ENCODE data around the gene RXFP2. TPM values are rescaled to one million over a fixed set of nuclear protein-coding genes. Genes with fewer than 3 reads are reported as not detected.

Gene RXFP2
- total RNA-seq, 1 experiment from 2014 or later = not detected

DNA sequence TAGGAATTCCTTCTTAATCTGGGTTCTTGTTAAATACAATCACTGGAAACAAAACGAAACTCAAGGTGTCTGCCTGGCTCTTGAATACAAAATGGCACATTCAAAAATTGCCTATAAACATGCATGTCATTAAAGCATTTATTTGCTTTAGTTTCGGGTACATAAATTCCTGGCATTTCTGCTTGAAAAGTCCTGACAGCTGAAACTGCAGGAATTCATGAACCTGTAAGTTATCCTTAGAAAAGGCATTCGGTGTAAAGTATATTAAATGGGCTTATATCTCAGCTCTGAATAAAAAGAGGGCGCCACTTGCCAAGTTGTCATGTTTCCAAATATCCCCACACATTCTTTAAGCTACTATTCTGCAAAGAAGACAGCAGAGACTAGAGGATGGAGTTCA is 32.9 kb downstream of the RXFP2 start:
- no peak overlapping the region for H3K27ac ChIP-seq (ENCODE audit: low read depth, low read length, poor library complexity, severe bottlenecking)
- ChIA-PET POLR2A (ENCODE audit: low non-redundant PET) (no interaction called here), CTCF (no interaction called here)
- no peak for TF ChIP-seq EZH2 (IDR thresholded peaks at IDR 0.05; ENCODE audit: borderline replicate concordance, low read depth, low read length, poor library complexity, severe bottlenecking)
- TF ChIP-seq, protein P1, sequence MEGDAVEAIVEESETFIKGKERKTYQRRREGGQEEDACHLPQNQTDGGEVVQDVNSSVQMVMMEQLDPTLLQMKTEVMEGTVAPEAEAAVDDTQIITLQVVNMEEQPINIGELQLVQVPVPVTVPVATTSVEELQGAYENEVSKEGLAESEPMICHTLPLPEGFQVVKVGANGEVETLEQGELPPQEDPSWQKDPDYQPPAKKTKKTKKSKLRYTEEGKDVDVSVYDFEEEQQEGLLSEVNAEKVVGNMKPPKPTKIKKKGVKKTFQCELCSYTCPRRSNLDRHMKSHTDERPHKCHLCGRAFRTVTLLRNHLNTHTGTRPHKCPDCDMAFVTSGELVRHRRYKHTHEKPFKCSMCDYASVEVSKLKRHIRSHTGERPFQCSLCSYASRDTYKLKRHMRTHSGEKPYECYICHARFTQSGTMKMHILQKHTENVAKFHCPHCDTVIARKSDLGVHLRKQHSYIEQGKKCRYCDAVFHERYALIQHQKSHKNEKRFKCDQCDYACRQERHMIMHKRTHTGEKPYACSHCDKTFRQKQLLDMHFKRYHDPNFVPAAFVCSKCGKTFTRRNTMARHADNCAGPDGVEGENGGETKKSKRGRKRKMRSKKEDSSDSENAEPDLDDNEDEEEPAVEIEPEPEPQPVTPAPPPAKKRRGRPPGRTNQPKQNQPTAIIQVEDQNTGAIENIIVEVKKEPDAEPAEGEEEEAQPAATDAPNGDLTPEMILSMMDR (conservative IDR thresholded peaks at IDR 0.05; ENCODE audit: low read depth, low read length) = no peak
- BruUV-seq (replicated peaks) = no TSS peak
- H3K36me3 ChIP-seq (ENCODE audit: insufficient read depth, low read length, poor library complexity, severe bottlenecking) = no peaks in the 10 kb centered on the region
- intact Hi-C loops (cut with micrococcal nuclease; ENCODE audit: unreplicated experiment) = no loop called here
- H3K9me3 ChIP-seq (ENCODE audit: low read depth, low read length, poor library complexity, severe bottlenecking) = no peaks in the 10 kb centered on the region
- H3K4me3 ChIP-seq (ENCODE audit: low read depth, low read length, poor library complexity, severe bottlenecking) = no peak overlapping the region
- H3K4me1 ChIP-seq (ENCODE audit: insufficient read depth, low read length, poor library complexity, severe bottlenecking) = no peaks in the 10 kb centered on the region
- no peak for DNase-seq (ENCODE audit: low spot score)
- H3K27me3 ChIP-seq (replicated peaks; ENCODE audit: insufficient read depth, low read depth, low read length, poor library complexity) = no peaks in the 10 kb centered on the region

DNA sequence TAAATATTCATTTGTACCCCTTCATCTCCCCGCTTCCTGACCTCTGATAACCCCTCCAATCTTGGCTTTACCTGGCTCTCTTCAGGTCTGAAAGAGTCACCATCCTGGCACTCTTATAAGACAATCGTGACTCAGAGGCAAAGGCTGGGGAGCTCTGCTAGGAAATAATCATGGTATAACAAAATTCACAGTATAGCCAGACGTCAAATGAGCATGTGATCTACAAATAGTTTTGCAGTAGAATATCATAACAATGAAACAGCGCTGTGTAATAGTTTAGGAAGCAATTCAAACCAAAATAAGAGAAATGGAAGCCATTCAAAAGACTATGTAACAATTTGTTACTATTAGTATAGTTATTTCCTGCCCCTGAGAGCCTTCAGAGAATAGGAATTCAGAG is 34.2 kb downstream of the RXFP2 start:
- BruUV-seq (replicated peaks) = no TSS peak
- Histone ChIP-seq H3K36me3 (ENCODE audit: insufficient read depth, low read length, poor library complexity, severe bottlenecking) (no peaks in the 10 kb centered on the region), H3K9me3 (ENCODE audit: low read depth, low read length, poor library complexity, severe bottlenecking) (no peaks in the 10 kb centered on the region), H3K27ac (ENCODE audit: low read depth, low read length, poor library complexity, severe bottlenecking) (no peak overlapping the region), H3K4me1 (ENCODE audit: insufficient read depth, low read length, poor library complexity, severe bottlenecking) (no peaks in the 10 kb centered on the region), H3K27me3 (replicated peaks; ENCODE audit: insufficient read depth, low read depth, low read length, poor library complexity) (no peaks in the 10 kb centered on the region), H3K4me3 (ENCODE audit: low read depth, low read length, poor library complexity, severe bottlenecking) (no peak overlapping the region)
- ChIA-PET POLR2A (ENCODE audit: low non-redundant PET) (no interaction called here), CTCF (no interaction called here)
- DNase-seq (ENCODE audit: low spot score) = no peak
- intact Hi-C loops (cut with micrococcal nuclease; ENCODE audit: unreplicated experiment) = no loop called here
- TF ChIP-seq, protein P1 (conservative IDR thresholded peaks at IDR 0.05; ENCODE audit: low read depth, low read length) = no peak
- TF ChIP-seq EZH2 (IDR thresholded peaks at IDR 0.05; ENCODE audit: borderline replicate concordance, low read depth, low read length, poor library complexity, severe bottlenecking) = no peak

DNA sequence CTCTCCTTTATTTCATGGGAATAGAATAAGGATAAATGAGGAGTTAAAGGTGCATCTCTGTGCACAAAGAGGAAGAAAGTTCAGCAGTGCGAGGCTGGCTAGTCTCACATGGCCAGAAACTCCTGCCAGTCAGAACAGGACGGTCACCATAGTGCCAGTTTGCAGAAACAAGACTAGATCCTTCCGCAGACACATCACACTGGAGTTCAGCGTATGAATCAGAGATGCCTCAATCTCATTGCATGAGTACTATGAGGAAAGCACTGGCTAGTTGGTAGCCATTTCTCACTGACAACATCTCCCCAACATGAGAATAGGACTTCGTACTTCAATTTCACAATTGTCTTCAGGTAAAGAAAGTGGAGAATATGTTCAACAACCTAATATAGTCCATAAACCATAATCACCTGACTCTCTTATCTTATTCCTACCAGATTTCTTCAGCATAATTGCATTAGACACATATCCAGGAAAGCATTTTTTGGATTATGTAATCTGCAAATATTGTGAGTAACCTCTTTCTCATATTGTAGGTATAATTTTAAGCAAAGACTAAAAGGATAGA is 34.9 kb downstream of the RXFP2 start:
- H3K4me3 ChIP-seq (ENCODE audit: low read depth, low read length, poor library complexity, severe bottlenecking) = no peak overlapping the region
- H3K36me3 ChIP-seq (ENCODE audit: insufficient read depth, low read length, poor library complexity, severe bottlenecking) = no peaks in the 10 kb centered on the region
- POLR2A ChIA-PET (ENCODE audit: low non-redundant PET) = no interaction called here
- CTCF ChIA-PET = no interaction called here
- no peak for TF ChIP-seq EZH2 (IDR thresholded peaks at IDR 0.05; ENCODE audit: borderline replicate concordance, low read depth, low read length, poor library complexity, severe bottlenecking)
- DNase-seq (ENCODE audit: low spot score) = no peak
- H3K27ac ChIP-seq (ENCODE audit: low read depth, low read length, poor library complexity, severe bottlenecking) = no peak overlapping the region
- intact Hi-C loops (cut with micrococcal nuclease; ENCODE audit: unreplicated experiment) = no loop called here
- H3K4me1 ChIP-seq (ENCODE audit: insufficient read depth, low read length, poor library complexity, severe bottlenecking) = no peaks in the 10 kb centered on the region
- H3K27me3 ChIP-seq (replicated peaks; ENCODE audit: insufficient read depth, low read depth, low read length, poor library complexity) = no peaks in the 10 kb centered on the region
- H3K9me3 ChIP-seq (ENCODE audit: low read depth, low read length, poor library complexity, severe bottlenecking) = no peaks in the 10 kb centered on the region
- no TSS peak for BruUV-seq (replicated peaks)

DNA sequence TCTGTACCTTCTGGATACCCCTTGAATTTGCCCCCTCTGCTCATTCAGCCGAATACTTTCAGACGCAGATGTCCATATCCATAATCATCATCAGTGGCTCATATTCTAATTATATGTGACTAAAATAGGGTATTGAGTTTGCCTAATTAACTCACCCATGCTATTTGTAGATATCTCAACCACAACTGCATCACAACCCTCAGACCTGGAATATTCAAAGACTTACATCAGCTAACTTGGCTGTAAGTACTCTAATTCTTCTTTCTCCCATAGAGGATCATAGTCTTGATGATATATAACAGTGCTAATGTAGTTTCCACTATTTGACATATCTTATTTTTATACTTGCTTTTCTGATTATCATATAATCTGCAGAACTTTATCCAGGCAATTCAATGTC is 35.8 kb downstream of the RXFP2 start:
- TF ChIP-seq, protein P1 (conservative IDR thresholded peaks at IDR 0.05; ENCODE audit: low read depth, low read length) = no peak
- TF ChIP-seq EZH2 (IDR thresholded peaks at IDR 0.05; ENCODE audit: borderline replicate concordance, low read depth, low read length, poor library complexity, severe bottlenecking) = no peak
- ChIA-PET POLR2A (ENCODE audit: low non-redundant PET) (no interaction called here), CTCF (no interaction called here)
- no TSS peak for BruUV-seq (replicated peaks)
- Histone ChIP-seq H3K36me3 (ENCODE audit: insufficient read depth, low read length, poor library complexity, severe bottlenecking) (no peaks in the 10 kb centered on the region), H3K4me1 (ENCODE audit: insufficient read depth, low read length, poor library complexity, severe bottlenecking) (no peaks in the 10 kb centered on the region), H3K4me3 (ENCODE audit: low read depth, low read length, poor library complexity, severe bottlenecking) (no peak overlapping the region), H3K27ac (ENCODE audit: low read depth, low read length, poor library complexity, severe bottlenecking) (no peak overlapping the region), H3K27me3 (replicated peaks; ENCODE audit: insufficient read depth, low read depth, low read length, poor library complexity) (no peaks in the 10 kb centered on the region), H3K9me3 (ENCODE audit: low read depth, low read length, poor library complexity, severe bottlenecking) (no peaks in the 10 kb centered on the region)
- intact Hi-C loops (cut with micrococcal nuclease; ENCODE audit: unreplicated experiment) = no loop called here
- DNase-seq (ENCODE audit: low spot score) = no peak
